ENCODE measurements around the gene SLC12A7.

DNA sequence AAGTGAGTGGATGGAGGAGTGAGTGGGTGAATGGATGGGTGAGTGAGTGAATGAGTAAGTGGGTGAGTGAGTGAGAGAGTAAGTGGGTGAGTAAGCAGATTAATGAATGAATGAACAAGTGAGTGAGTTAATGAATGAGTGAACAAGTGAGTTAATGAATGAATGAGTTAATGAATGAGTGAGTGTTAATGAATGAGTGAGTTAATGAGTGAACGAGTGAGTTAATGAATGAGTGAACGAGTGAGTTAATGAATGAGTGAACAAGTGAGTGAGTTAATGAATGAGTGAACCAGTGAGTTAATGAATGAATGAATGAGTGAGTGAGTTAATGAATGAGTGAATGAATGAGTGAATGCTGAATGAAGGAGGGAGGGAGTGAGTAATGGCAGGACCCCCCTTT is 76.9 kb downstream of the SLC12A7 start:
- TF ChIP-seq, protein P1, sequence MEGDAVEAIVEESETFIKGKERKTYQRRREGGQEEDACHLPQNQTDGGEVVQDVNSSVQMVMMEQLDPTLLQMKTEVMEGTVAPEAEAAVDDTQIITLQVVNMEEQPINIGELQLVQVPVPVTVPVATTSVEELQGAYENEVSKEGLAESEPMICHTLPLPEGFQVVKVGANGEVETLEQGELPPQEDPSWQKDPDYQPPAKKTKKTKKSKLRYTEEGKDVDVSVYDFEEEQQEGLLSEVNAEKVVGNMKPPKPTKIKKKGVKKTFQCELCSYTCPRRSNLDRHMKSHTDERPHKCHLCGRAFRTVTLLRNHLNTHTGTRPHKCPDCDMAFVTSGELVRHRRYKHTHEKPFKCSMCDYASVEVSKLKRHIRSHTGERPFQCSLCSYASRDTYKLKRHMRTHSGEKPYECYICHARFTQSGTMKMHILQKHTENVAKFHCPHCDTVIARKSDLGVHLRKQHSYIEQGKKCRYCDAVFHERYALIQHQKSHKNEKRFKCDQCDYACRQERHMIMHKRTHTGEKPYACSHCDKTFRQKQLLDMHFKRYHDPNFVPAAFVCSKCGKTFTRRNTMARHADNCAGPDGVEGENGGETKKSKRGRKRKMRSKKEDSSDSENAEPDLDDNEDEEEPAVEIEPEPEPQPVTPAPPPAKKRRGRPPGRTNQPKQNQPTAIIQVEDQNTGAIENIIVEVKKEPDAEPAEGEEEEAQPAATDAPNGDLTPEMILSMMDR (optimal IDR thresholded peaks at IDR 0.05 in 1 of 3, IDR thresholded peaks at IDR 0.05 in 1 of 3, conservative IDR thresholded peaks at IDR 0.05 in 1 of 3; ENCODE audit: extremely low read depth in 1 of 3, insufficient read depth in 2 of 3, low read length in 3 of 3) = no peak
- TF ChIP-seq EZH2 (IDR thresholded peaks at IDR 0.05; ENCODE audit: low read length) = no peak

Measured in keratinocyte (primary cell).